ENCODE measurements around the gene MLLT3. TPM values are rescaled to one million over a fixed set of nuclear protein-coding genes. Genes with fewer than 3 reads are reported as not detected.

MLLT3 gene
- total RNA-seq, 1 donor from 2014 or later: 9.4 TPM

DNA sequence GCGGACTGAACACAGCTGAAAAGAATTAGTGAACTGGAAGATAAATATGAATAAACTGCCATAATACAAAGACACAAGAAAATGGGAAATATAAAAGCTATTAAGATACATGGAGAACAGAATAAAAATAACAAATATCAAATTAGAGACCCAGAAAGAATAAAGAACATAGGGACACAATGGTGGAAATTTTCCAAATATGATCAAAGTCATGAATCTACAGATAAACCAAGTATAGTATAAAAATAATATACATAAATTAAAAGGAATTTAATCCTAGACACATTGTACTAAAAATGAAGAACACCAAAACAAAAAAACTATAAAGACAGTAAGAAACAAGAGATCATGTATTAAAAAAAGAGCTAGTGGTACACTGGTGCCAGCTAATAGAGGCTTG is 194.9 kb downstream of the MLLT3 start:
- no peak for DNase-seq (ENCODE audit: low read depth, low spot score)

DNA sequence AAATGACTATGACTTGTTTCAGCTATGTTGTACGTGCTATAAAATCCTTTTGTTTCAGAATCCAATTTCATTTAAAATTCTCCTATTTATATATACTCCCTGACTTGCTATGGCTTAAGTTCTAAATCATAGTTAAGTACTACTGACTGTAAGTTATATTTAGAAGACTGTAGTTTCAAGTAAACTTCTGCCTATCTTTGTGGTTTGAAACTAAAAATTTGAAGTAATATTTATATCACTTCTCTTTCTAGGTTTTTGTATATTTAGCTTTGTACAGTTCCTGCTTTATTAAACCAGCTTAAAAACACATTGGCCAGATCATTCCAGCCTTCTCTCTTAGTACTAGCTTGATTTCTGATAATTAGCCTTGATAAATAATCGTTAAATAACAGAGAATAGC is 196.3 kb downstream of the MLLT3 start:
- no peak for DNase-seq (ENCODE audit: low read depth, low spot score)

DNA sequence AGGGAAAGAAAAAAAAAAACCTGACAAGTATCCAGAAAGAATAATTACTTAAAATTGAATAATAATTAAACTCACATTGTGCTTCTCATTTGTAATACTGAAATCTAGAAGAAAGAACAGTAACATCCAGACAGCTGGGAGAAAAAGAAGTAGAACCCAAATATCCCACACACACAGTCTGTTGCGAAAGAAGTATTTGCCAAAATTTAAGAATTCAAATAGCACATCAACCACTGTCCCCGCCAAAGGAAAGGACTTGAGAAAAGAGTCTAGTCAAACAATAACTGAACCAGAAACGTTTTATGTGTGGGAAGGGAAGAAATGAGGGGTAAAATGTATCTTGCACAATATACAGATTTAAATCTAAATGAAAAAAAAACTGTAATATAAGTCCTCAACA is 202.8 kb downstream of the MLLT3 start:
- DNase-seq (ENCODE audit: low read depth, low spot score): no peak

DNA sequence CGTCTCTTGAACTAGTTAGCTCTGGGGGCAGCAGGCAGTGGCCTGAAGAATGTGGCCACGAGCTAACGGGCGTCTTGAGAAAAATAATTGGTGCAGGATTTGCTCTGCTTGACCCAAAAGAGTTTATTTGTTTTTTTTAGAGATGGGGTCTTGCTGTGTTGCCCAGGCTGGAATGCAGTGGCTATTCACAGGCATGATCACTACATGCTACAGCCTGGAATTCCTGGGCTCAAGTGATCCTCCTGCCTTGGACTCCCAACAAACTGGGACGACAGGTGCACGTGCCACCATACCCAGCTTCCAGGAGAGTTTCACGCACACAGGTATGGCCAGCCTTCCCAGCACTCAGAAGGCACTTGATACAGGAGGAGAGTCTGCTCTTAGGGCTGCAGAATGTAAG is 203.8 kb downstream of the MLLT3 start:
- no peak for DNase-seq (ENCODE audit: low read depth, low spot score)

GRCh38 chr9:20417373-20418080 is 204.8 kb downstream of the MLLT3 start:
- DNase-seq (ENCODE audit: low read depth, low spot score): no peak

DNA sequence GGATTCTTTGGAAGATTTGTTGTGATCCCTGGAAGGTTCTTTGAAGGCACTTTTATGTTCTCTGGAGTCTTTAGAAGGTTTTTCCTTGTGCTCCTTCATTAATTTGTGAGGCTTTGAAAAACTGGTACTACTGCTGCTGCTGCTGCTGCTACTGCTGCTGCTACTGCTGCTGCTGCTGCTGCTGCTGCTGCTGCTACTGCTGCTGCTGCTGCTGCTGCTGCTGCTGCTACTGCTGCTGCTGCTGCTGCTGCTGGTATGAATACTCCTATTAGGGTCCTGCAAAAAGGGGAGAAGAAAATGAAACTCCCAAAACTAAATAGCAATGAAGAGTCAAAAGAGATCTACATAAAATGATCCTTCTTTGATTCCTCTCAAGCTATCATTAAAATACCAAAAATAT is 208.1 kb downstream of the MLLT3 start:
- DNase-seq (ENCODE audit: low read depth, low spot score): no peak

GRCh38 chr9:20409321-20410092 is 212.8 kb downstream of the MLLT3 start:
- no peak for DNase-seq (ENCODE audit: low read depth, low spot score)

- no peak for DNase-seq (ENCODE audit: low read depth, low spot score)
Observed at GRCh38 chr9:20408513-20408912, 213.8 kb downstream of the MLLT3 start.

DNA sequence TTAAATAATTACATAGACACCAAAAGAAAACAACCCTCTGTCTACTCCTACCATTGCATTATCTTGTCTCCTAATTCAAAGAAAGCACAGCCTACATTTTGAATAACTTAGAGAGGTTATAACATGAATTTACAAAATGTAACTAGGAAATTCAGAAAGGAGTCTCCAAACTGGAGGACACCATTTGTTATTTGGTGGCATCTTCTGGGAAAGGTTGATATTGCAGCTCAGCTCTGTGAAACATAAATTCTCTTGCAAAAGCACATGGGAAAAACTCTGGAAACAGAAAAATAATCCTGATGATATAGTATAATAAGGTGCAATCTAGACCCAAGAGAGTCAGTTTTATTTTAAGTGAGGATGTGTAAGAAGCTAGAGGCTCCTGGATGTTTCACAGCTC is 215.3 kb downstream of the MLLT3 start:
- DNase-seq (ENCODE audit: low read depth, low spot score): no peak

DNA sequence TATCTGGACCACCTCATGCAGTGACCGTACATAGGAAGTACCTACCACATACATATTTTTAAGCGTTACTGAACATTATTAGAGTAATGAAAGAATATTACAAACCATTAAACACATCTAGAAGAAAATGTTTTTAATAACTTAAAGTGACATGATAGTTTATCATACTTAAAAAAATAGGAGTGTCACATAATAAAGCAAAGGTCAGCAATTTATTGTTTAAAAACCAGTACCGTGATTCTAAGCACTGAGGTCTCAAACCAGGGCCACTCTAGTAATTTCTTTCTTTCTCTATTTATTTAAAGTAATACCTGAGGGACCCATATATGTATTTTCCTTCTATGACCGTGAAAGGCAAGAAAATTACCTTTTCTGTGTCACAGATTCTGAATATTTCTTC is 216.0 kb downstream of the MLLT3 start:
- DNase-seq (ENCODE audit: low read depth, low spot score): no peak

DNA sequence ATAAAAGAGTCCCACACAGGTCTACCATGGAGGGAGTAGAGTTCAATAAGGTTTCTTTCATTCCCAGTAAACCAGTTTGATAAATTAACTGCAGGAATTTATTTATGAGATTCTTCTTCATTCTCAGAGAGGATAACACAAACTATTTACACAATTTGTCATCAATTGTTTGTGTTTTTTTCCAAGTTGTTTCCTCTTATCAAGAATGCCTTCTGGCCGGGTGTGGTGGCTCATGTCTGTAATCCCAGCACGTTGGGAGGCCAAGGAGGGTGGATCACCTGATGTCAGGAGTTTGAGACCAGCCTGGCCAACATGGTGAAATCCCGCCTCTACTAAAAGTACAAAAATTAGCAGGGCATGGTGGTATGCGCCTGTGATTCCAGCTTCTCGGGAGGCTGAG is 216.7 kb downstream of the MLLT3 start:
- no peak for DNase-seq (ENCODE audit: low read depth, low spot score)

DNA sequence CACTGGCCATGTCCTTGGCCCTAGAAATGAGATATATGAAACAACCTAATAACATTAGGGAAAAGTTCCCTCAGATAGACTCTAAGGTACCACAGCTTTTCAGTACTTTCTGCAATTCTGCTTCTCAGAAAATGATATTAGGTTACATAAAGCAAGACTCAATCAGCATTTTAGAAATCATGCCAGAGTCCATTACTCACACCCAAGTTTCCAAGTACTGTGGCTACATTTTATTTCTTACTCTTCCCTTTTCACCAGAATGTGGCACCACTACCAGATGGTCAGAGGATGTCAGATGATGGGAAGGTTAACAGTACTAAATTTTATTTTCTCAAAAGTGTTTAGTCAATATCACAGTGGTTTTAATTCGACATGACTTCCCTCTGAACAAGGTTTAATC is 217.2 kb downstream of the MLLT3 start:
- no peak for DNase-seq (ENCODE audit: low read depth, low spot score)

GRCh38 chr9:20404192-20404813 is 218.0 kb downstream of the MLLT3 start:
- no peak for DNase-seq (ENCODE audit: low read depth, low spot score)

- DNase-seq (ENCODE audit: low read depth, low spot score): no peak
Observed at GRCh38 chr9:20403346-20403745, 219.0 kb downstream of the MLLT3 start.

DNA sequence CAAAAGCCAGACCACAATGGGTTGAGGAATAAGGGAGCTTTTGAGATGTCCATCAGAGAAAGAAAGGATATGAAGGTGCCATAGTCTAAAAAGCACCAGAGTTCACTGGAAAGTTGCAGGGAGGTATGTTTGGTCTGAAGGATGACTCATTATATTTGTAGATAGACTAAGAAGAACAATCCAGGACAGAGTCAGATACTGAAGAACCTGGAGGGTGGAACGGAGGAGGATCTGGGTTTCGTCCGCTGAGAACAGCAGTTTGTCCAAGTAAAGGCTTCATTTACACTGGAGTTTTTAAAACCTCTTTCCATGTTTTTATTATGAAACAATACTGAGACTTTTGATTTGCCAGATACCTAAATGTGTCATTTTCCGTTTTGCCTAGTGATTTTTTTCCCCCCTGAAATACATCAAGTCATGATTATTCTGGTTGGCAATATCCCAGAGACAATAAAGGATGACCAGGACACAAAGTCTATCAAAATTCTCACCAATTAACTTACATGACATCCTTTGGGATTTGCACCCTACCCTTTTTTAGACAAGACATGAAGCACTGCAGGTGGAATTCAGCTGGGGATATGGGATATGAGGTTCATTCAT is 219.9 kb downstream of the MLLT3 start:
- DNase-seq (ENCODE audit: low read depth, low spot score): no peak

GRCh38 chr9:20398536-20399338 is 223.6 kb downstream of the MLLT3 start:
- no peak for DNase-seq (ENCODE audit: low read depth, low spot score)

DNA sequence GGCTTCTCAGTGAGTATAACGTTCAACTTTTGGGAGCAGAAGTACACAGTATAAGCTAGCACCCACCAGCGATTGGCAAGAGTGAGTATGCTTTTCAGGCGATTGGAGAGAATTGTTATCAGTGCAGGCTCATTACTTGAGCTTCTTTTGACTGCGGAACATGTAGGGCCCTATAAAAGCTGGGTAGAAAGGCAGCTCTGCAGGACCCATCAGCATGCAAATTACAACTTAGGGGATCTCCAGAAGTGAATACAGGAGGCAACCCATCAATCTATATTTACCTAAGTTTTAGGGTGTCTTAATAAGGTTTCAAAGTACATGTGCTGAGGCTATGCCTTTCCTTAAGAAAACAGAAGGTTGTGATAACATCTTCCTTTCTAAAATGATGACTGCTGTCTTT is 225.0 kb downstream of the MLLT3 start:
- DNase-seq (ENCODE audit: low read depth, low spot score): no peak

GRCh38 chr9:20396509-20396908 is 225.8 kb downstream of the MLLT3 start:
- DNase-seq (ENCODE audit: low read depth, low spot score): no peak

GRCh38 chr9:20395651-20396050 is 226.6 kb downstream of the MLLT3 start:
- DNase-seq (ENCODE audit: low read depth, low spot score): no peak

- DNase-seq (ENCODE audit: low read depth, low spot score): no peak
Observed at GRCh38 chr9:20394969-20395368, 227.3 kb downstream of the MLLT3 start.

DNA sequence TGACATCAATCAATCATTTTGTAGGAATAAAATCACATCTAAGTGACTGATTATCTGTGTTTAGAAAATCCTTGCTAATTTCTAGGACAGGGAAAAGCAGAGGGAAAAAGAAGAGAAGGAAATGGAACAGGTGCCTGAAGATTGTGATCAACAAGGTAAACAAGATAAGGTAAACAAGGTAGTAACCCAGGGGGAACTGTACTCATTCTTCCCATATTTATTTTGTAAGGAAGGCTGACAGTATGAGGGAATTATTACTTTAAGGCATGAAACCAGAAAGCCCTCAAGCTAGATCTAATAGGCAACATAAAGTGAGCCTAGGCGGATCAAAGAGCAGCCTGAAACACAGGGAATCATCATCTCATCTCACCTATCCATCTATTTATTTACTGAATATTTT is 231.1 kb downstream of the MLLT3 start:
- no peak for DNase-seq (ENCODE audit: low read depth, low spot score)
